ENCODE results near the gene C10orf62.

- TF ChIP-seq CTCF (IDR thresholded peaks at IDR 0.05) = no peak
- TF ChIP-seq POLR2A (IDR thresholded peaks at IDR 0.05) = no peak
These were observed 17.6 kb downstream of the C10orf62 start for GRCh38 chr10:97607095-97607636.
